K562 (cell line): ENCODE results near the gene CHD2. TPM values are rescaled to one million over a fixed set of nuclear protein-coding genes. Genes with fewer than 3 reads are reported as not detected.

Experiments used
- AFF4 ChIP-seq: sonication (generic); formaldehyde crosslinking; IDR thresholded peaks from 2 replicates; pipeline ENCODE4 v1.8.0; 2023; ENCODE audit warnings: mild to moderate bottlenecking, missing genetic modification reagents
- BCOR ChIP-seq: fragments of 450-650 bp; IDR thresholded peaks from 2 replicates; pipeline ENCODE4 v1.6.1; 2016
- BRCA1 ChIP-seq, 2 experiments: fragments of 450-650 bp in 1 of 2; sonication (generic) in 1 of 2; formaldehyde crosslinking in 1 of 2; IDR thresholded peaks; 2 replicates each; pipeline versions ENCODE4 v1.5.0 to v1.6.1; 2017 to 2020; ENCODE audit warnings: mild to moderate bottlenecking in 1 of 2, missing genetic modification reagents in 1 of 2
- BRF2 ChIP-seq: IDR thresholded peaks from 3 replicates; pipeline ENCODE4 v1.6.1; 2011; ENCODE audit warnings: borderline replicate concordance, mild to moderate bottlenecking; ENCODE audit not compliant: insufficient read length, insufficient read depth
- FUS ChIP-seq: fragments of 200-400 bp; formaldehyde crosslinking; optimal IDR thresholded peaks from 2 replicates; pipeline ENCODE3; 2017; ENCODE audit warnings: low read depth, low read length
- HDAC6 ChIP-seq: IDR thresholded peaks from 2 replicates; pipeline ENCODE4 v1.6.1; 2012; ENCODE audit warnings: low read depth, mild to moderate bottlenecking, control low read depth, inconsistent platforms, low read length, moderate library complexity
- HINFP ChIP-seq: fragments of 450-650 bp; conservative IDR thresholded peaks from 2 replicates; pipeline ENCODE4 v1.6.1; 2016; ENCODE audit warnings: missing genetic modification characterization, low read depth, mild to moderate bottlenecking, control low read depth, missing compliant biosample characterization
- HNRNPLL ChIP-seq: fragments of 200-400 bp; formaldehyde crosslinking; IDR thresholded peaks from 2 replicates; pipeline ENCODE4 v1.6.1; 2017; ENCODE audit warnings: low read length, low read depth, mild to moderate bottlenecking; ENCODE audit not compliant: poor library complexity, severe bottlenecking
- HNRNPUL1 ChIP-seq: fragments of 200-400 bp; formaldehyde crosslinking; IDR thresholded peaks from 2 replicates; pipeline ENCODE4 v1.6.1; 2017; ENCODE audit warnings: low read length
- IRF2 ChIP-seq: sonication (generic); formaldehyde crosslinking; IDR thresholded peaks from 2 replicates; pipeline ENCODE4 v1.8.1; 2022; ENCODE audit warnings: mild to moderate bottlenecking, missing genetic modification reagents
- KDM2B ChIP-seq: fragments of 250-450 bp; sonication (Bioruptor Pico); IDR thresholded peaks from 2 replicates; pipeline ENCODE4 v1.8.0; 2021; ENCODE audit warnings: mild to moderate bottlenecking, moderate library complexity
- MITF ChIP-seq: IDR thresholded peaks from 2 replicates; pipeline ENCODE4 v1.6.1; 2014; ENCODE audit warnings: antibody characterized with exemption
- NUFIP1 ChIP-seq: fragments of 450-650 bp; IDR thresholded peaks from 2 replicates; pipeline ENCODE4 v1.6.1; 2018; ENCODE audit not compliant: partially characterized antibody
- PML ChIP-seq: IDR thresholded peaks from 2 replicates; pipeline ENCODE4 v1.6.1; 2012; ENCODE audit warnings: low read length, inconsistent platforms
- RAD51 ChIP-seq: fragments of 450-650 bp; IDR thresholded peaks from 2 replicates; pipeline ENCODE4 v1.7.1; 2016; ENCODE audit warnings: low read depth, mild to moderate bottlenecking, borderline replicate concordance
- RNF2 ChIP-seq: sonication (generic); IDR thresholded peaks from 2 replicates; pipeline ENCODE4 v1.6.1; 2016
- SMAD4 ChIP-seq: fragments of 250-450 bp; sonication (Bioruptor Pico); conservative IDR thresholded peaks from 2 replicates; pipeline ENCODE4 v1.8.0; 2021; ENCODE audit warnings: inconsistent platforms, mild to moderate bottlenecking, moderate library complexity
- TAL1 ChIP-seq: fragments of 450-650 bp; IDR thresholded peaks from 2 replicates; pipeline ENCODE4 v1.6.1; 2016; ENCODE audit warnings: mild to moderate bottlenecking
- U2AF2 ChIP-seq: fragments of 200-400 bp; formaldehyde crosslinking; optimal IDR thresholded peaks from 2 replicates; pipeline ENCODE3; 2017; ENCODE audit warnings: low read depth, mild to moderate bottlenecking, low read length
- ZEB2 ChIP-seq: fragments of 450-650 bp; IDR thresholded peaks from 2 replicates; pipeline ENCODE4 v1.6.1; 2016
- ZKSCAN8 ChIP-seq: fragments of 200-800 bp; sonication (Bioruptor generic); IDR thresholded peaks from 2 replicates; pipeline ENCODE4 v1.6.1; 2016; ENCODE audit warnings: missing genetic modification characterization, missing compliant biosample characterization
- ZNF134 ChIP-seq: fragments of 250-450 bp; sonication (Bioruptor Pico); conservative IDR thresholded peaks from 2 replicates; pipeline ENCODE4 v1.4.0; 2020
- polyA plus RNA-seq, 8 experiments: library from polyadenylated mRNA; depleted of rRNA in 4 of 8; stranded (reverse) in 5 of 8; unstranded in 3 of 8; fragments of >200 nt; fragmentation: Nextera tagmentation in 2 of 8; fragmentation: Illumina TruSeq in 1 of 8; extraction: Ambion mirVana in 2 of 8; extraction: Trizol in 1 of 8; gene quantifications; 2 replicates each; pipeline versions ENCODE4 v1.2.1 to v1.2.3, GENCODE V29; 2011 to 2014; ENCODE audit warnings: inconsistent platforms in 1 of 8, missing spikeins in 1 of 8
- total RNA-seq, 7 experiments: library from RNA; depleted of rRNA in 6 of 7; stranded (reverse); fragments of >200 nt in 6 of 7; fragmentation: Illumina TruSeq in 2 of 7; extraction: Trizol in 2 of 7; gene quantifications; 2 replicates each; pipeline versions ENCODE4 v1.2.1 to v1.2.3, GENCODE V29; 2011 to 2021; ENCODE audit warnings: low replicate concordance in 1 of 7

Gene CHD2
- total and polyA plus RNA-seq, 9 of the 15 experiments (the other 6 are each of a cell fraction or from before 2014, with no cell fraction given) = 38.9 to 70.8 (median 56.2) TPM

GRCh38 chr15:93035953-93036810, 136.1 kb downstream of the CHD2 start (continued):
- TF ChIP-seq MITF (peak; percentile 86), ZNF134 (CRISPR knock-in tag) (no peak), RNF2 (no peak), AFF4 (CRISPR knock-in tag) (no peak), U2AF2 (no peak), BCOR (no peak), ZKSCAN8 (CRISPR knock-in tag) (no peak), FUS (no peak), ZEB2 (no peak), BRCA1 (IDR thresholded peaks at IDR 0.05) (no peak), BRCA1 (CRISPR knock-in tag; IDR thresholded peaks at IDR 0.05) (no peak), KDM2B (CRISPR knock-in tag) (no peak), HNRNPUL1 (no peak), IRF2 (CRISPR knock-in tag) (no peak), HDAC6 (no peak), BRF2 (no peak), NUFIP1 (no peak), TAL1 (no peak), SMAD4 (CRISPR knock-in tag) (no peak), HINFP (no peak), RAD51 (peak; percentile 22; the same call in 1 of the 2 replicates), PML (no peak), HNRNPLL (no peak)
